K562 (cell line): ENCODE measurements around the gene CALML3. TPM values are rescaled to one million over a fixed set of nuclear protein-coding genes. Genes with fewer than 3 reads are reported as not detected.

ENCODE experiments used
- ATAC-seq: fragments of 200-7000 bp; cut with Tn5 transposase; 3 replicates; pipeline ENCODE4 v1.9.1; 2020; ENCODE audit warnings: moderate library complexity
- BruUV-seq: library from RNA; stranded (reverse); fragments of 400-500 nt; replicated peaks from 2 replicates; lab custom pipeline; 2021; lab: Mats Ljungman, UMichigan
- CTCF ChIA-PET: fragments of 300-600 bp; formaldehyde crosslinking; extraction: SDS; loops from one replicate; lab custom pipeline; 2021; ENCODE audit warnings: low intra/inter-chr PET ratio; lab: Yijun Ruan, JAX
- POLR2A ChIA-PET: fragments of 300-600, 350-650 bp; sonication (Branson Sonifier 250); formaldehyde crosslinking; extraction: SDS; loops from one replicate; lab custom pipeline; 2021; ENCODE audit warnings: antibody characterized with exemption, inconsistent platforms; lab: Yijun Ruan, JAX
- DNase-seq, 4 experiments: peaks; one replicate each; pipeline versions ENCODE4 v3.0.0 to v3.0.0-alpha.2; 2011 to 2018; ENCODE audit warnings: low spot score in 3 of 4, mixed read lengths in 3 of 4; ENCODE audit errors: extremely low read depth in 1 of 4
- FAIRE-seq: peaks from 2 replicates; lab custom pipeline; 2011; peaks lifted over from hg19 to GRCh38; lab: Jason Lieb, UNC
- H2AFZ ChIP-seq: 2 replicates; pipeline ENCODE4 v1.6.0; 2011; ENCODE audit warnings: low read depth, low read length, control low read depth, inconsistent platforms
- H3K27ac ChIP-seq: fragments of 200-600 bp; 3 replicates; pipeline ENCODE4 v1.8.0; 2011; ENCODE audit warnings: low read depth, mild to moderate bottlenecking, control low read depth, inconsistent platforms, low read length, moderate library complexity, mixed read lengths; ENCODE audit errors: extremely low read depth
- H3K27me3 ChIP-seq, 2 experiments: fragments of 300-600 bp in 1 of 2; 2 replicates in 1 of 2; 3 replicates in 1 of 2; pipeline versions ENCODE4 v1.6.0 to v1.8.0; 2011; ENCODE audit warnings: inconsistent platforms in 2 of 2, low read length in 2 of 2, mild to moderate bottlenecking in 1 of 2, mixed read lengths in 1 of 2, moderate library complexity in 1 of 2; ENCODE audit not compliant: control insufficient read depth in 2 of 2, insufficient read depth in 2 of 2
- H3K36me3 ChIP-seq: fragments of 300-600 bp; 3 replicates; pipeline ENCODE4 v1.8.0; 2011; ENCODE audit warnings: mild to moderate bottlenecking, low read length, inconsistent platforms; ENCODE audit not compliant: control insufficient read depth, insufficient read depth
- H3K4me1 ChIP-seq, 2 experiments: fragments of 200-600 bp in 1 of 2; replicated peaks in 1 of 2; 2 replicates in 1 of 2; 3 replicates in 1 of 2; pipeline versions ENCODE4 v1.5.1 to v1.8.0; 2011; ENCODE audit warnings: inconsistent platforms in 2 of 2, low read length in 2 of 2, mild to moderate bottlenecking in 1 of 2, mixed read lengths in 1 of 2, moderate library complexity in 1 of 2; ENCODE audit not compliant: control insufficient read depth in 2 of 2, insufficient read depth in 2 of 2
- H3K4me2 ChIP-seq: 2 replicates; pipeline ENCODE4 v1.6.1; 2011; ENCODE audit warnings: low read length, control low read depth, inconsistent platforms, mixed read lengths; ENCODE audit not compliant: insufficient read depth
- H3K4me3 ChIP-seq: fragments of 200-600 bp; sonication (generic), shearing (Covaris generic); 2 replicates; pipeline ENCODE4 v1.5.1; 2016; ENCODE audit warnings: control low read depth, inconsistent platforms
- H3K79me2 ChIP-seq: fragments of 200-600 bp; 3 replicates; pipeline ENCODE4 v1.8.0; 2011; ENCODE audit warnings: low read length, inconsistent platforms; ENCODE audit not compliant: control insufficient read depth, insufficient read depth
- H3K9ac ChIP-seq, 2 experiments: 2 replicates each; pipeline versions ENCODE4 v1.6.0 to v1.6.1; 2011; ENCODE audit warnings: low read depth in 2 of 2, low read length in 2 of 2, control low read depth in 1 of 2, inconsistent platforms in 1 of 2, mild to moderate bottlenecking in 1 of 2, mixed read lengths in 1 of 2; ENCODE audit not compliant: insufficient read depth in 1 of 2
- H3K9me1 ChIP-seq: one replicate; pipeline ENCODE4 v1.6.0; 2011; ENCODE audit warnings: inconsistent platforms, mild to moderate bottlenecking, low read length, moderate library complexity; ENCODE audit not compliant: control insufficient read depth, insufficient read depth
- H3K9me3 ChIP-seq: replicated peaks from 2 replicates; pipeline ENCODE4 v1.5.1; 2011; ENCODE audit warnings: low read depth, low read length, inconsistent platforms; ENCODE audit not compliant: control insufficient read depth, insufficient read depth
- H4K20me1 ChIP-seq: replicated peaks from 2 replicates; pipeline ENCODE4 v1.6.1; 2011; ENCODE audit warnings: low read length, inconsistent platforms, mixed read lengths; ENCODE audit not compliant: control insufficient read depth, insufficient read depth
- CXXC5 ChIP-seq: fragments of 250-450 bp; sonication (Bioruptor Pico); IDR thresholded peaks from 2 replicates; pipeline ENCODE4 v1.8.0; 2022; ENCODE audit warnings: inconsistent platforms, mild to moderate bottlenecking, moderate library complexity
- DPF2 ChIP-seq: fragments of 450-650 bp; IDR thresholded peaks from 2 replicates; pipeline ENCODE4 v1.6.1; 2016
- EGR1 ChIP-seq: fragments of 450-650 bp; conservative IDR thresholded peaks from 2 replicates; pipeline ENCODE4 v1.6.1; 2017; ENCODE audit warnings: mild to moderate bottlenecking
- FOSL1 ChIP-seq: fragments of 200-800 bp; sonication (Bioruptor generic); conservative IDR thresholded peaks from 2 replicates; pipeline ENCODE4 v1.6.1; 2016; ENCODE audit warnings: missing genetic modification characterization, missing compliant biosample characterization
- FOXK2 ChIP-seq, 2 experiments: fragments of 450-650 bp; IDR thresholded peaks in 1 of 2; conservative IDR thresholded peaks in 1 of 2; 2 replicates each; pipeline ENCODE4 v1.6.1; 2016; ENCODE audit warnings: low read depth in 2 of 2, mild to moderate bottlenecking in 1 of 2
- HDAC8 ChIP-seq: fragments of 450-650 bp; IDR thresholded peaks from 2 replicates; pipeline ENCODE4 v1.6.1; 2016; ENCODE audit warnings: mild to moderate bottlenecking, missing genetic modification characterization, moderate library complexity, missing compliant biosample characterization
- NRF1 ChIP-seq, 2 experiments: fragments of 450-650 bp; IDR thresholded peaks in 1 of 2; conservative IDR thresholded peaks in 1 of 2; 2 replicates each; pipeline ENCODE4 v1.6.1; 2014; ENCODE audit warnings: mild to moderate bottlenecking in 2 of 2
- YY1 ChIP-seq, 3 experiments: IDR thresholded peaks; 2 replicates each; pipeline ENCODE4 v1.6.1; 2011; ENCODE audit warnings: low read length in 2 of 3, mild to moderate bottlenecking in 2 of 3, moderate library complexity in 2 of 3, borderline replicate concordance in 1 of 3, control low read depth in 1 of 3, low read depth in 1 of 3; ENCODE audit not compliant: insufficient read depth in 3 of 3, insufficient replicate concordance in 2 of 3, control insufficient read depth in 1 of 3, insufficient read length in 1 of 3; ENCODE audit errors: extremely low read depth in 1 of 3
- ZBTB17 ChIP-seq: fragments of 450-650 bp; formaldehyde crosslinking; IDR thresholded peaks from 2 replicates; pipeline ENCODE4 v1.4.0; 2020; ENCODE audit warnings: mild to moderate bottlenecking
- WGBS: fragments of 100-300 bp; shearing (Covaris generic); methylation state at CpG from one replicate; pipeline ENCODE4 v1.1.6; 2016; ENCODE audit warnings: low coverage, mixed read lengths; ENCODE audit not compliant: insufficient coverage; ENCODE audit errors: missing lambda C conversion rate; 5-methylcytosine and 5-hydroxymethylcytosine counted together
- in situ Hi-C: fragments of 300-500 bp; cut with MboI; formaldehyde crosslinking; loops from 4 replicates; pipeline ENCODE4 v1.15.0; 2018; ENCODE audit warnings: inconsistent platforms, mixed read lengths
- intact Hi-C: fragments of 100-400 bp; cut with micrococcal nuclease; formaldehyde crosslinking; loops from 2 replicates; pipeline ENCODE4 v1.14.2; 2022
- polyA plus RNA-seq, 8 experiments: library from polyadenylated mRNA; depleted of rRNA in 4 of 8; stranded (reverse) in 5 of 8; unstranded in 3 of 8; fragments of >200 nt; fragmentation: Nextera tagmentation in 2 of 8; fragmentation: Illumina TruSeq in 1 of 8; extraction: Ambion mirVana in 2 of 8; extraction: Trizol in 1 of 8; gene quantifications; 2 replicates each; pipeline versions ENCODE4 v1.2.1 to v1.2.3, GENCODE V29; 2011 to 2014; ENCODE audit warnings: inconsistent platforms in 1 of 8, missing spikeins in 1 of 8
- total RNA-seq, 7 experiments: library from RNA; depleted of rRNA in 6 of 7; stranded (reverse); fragments of >200 nt in 6 of 7; fragmentation: Illumina TruSeq in 2 of 7; extraction: Trizol in 2 of 7; gene quantifications; 2 replicates each; pipeline versions ENCODE4 v1.2.1 to v1.2.3, GENCODE V29; 2011 to 2021; ENCODE audit warnings: low replicate concordance in 1 of 7
- TF ChIP-seq, protein P1 (sequence below), 2 experiments: fragments of 200-800 bp in 1 of 2; sonication (Bioruptor generic) in 1 of 2; sonication (generic) in 1 of 2; formaldehyde crosslinking in 1 of 2; IDR thresholded peaks in 1 of 2; conservative IDR thresholded peaks in 1 of 2; 2 replicates each; pipeline versions ENCODE4 v1.5.0 to v1.6.1; 2016 to 2020; ENCODE audit warnings: missing compliant biosample characterization in 1 of 2, missing genetic modification characterization in 1 of 2, missing genetic modification reagents in 1 of 2
- TF ChIP-seq, protein P2 (sequence below): sonication (generic); formaldehyde crosslinking; IDR thresholded peaks from 2 replicates; pipeline ENCODE4 v1.8.1; 2023; ENCODE audit warnings: mild to moderate bottlenecking, missing genetic modification reagents
- TF ChIP-seq, protein P3 (sequence below), 2 experiments: fragments of 450-650 bp in 1 of 2; sonication (generic) in 1 of 2; formaldehyde crosslinking in 1 of 2; IDR thresholded peaks in 1 of 2; conservative IDR thresholded peaks in 1 of 2; 2 replicates each; pipeline versions ENCODE4 v1.6.1 to v1.8.1; 2016 to 2023; ENCODE audit warnings: mild to moderate bottlenecking in 2 of 2, moderate library complexity in 2 of 2, inconsistent platforms in 1 of 2, missing genetic modification reagents in 1 of 2
- TF ChIP-seq, protein P4 (sequence below): conservative IDR thresholded peaks from 2 replicates; pipeline ENCODE4 v1.6.1; 2011; ENCODE audit warnings: low read depth, mild to moderate bottlenecking, low read length; ENCODE audit not compliant: control insufficient read depth

The CALML3 gene
- total and polyA plus RNA-seq, 9 of the 15 experiments (the other 6 are each of a cell fraction or from before 2014, with no cell fraction given) = not detected

DNA sequence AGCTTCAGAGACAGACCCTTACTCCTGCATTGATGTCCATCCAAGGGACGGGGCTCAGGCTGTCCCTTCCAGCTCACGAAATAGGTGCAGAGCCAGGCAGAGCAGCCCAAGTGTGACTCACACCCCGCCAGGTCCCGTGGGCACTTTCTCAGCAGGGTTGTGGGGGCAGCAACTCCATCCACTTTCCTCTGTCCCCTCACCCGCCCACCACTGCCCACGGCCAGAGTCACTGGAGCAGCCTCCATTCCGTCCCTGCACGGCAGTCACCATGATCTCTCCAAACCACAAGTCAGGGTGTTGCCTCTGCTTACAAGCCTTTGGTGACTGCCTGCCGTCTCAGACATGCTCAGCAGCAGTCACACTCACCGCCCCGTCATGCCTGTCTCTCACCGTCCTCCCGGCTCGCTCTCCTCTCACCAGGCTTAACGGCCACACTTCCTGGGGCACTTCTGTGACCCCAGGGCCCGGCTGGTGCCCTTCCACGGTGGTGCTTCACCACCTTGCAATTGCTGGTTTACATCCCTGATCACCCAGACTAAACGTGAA, 39.3 kb downstream of the CALML3 start:
- FAIRE-seq (no peak), DNase-seq (peak in 3 of 4 experiments; percentile 35 to 42 (median 42)), ATAC-seq (peak; percentile 64)
- H3K4me3 ChIP-seq = no peak overlapping the region
- H3K27me3 ChIP-seq = no peaks in the 10 kb centered on the region
- no peaks in the 10 kb centered on the region for H3K9me3 ChIP-seq
- intact Hi-C loops (no loop called here), in situ Hi-C loops (no loop called here)
- H3K36me3 ChIP-seq = no peaks in the 10 kb centered on the region
- ChIA-PET POLR2A (interaction anchor here (0.7 to 1.2 kb wide), 2 partner anchors 71 to 103 kb away, joined by 3 read pairs; no protein-coding TSS in a partner anchor), CTCF (no interaction called here)
- no TSS peak for BruUV-seq
- H3K4me1 ChIP-seq = peaks cover 32 to 34% of the 10 kb centered on the region in 2 experiments
- H4K20me1 ChIP-seq = no peaks in the 10 kb centered on the region
- WGBS = 56% methylated on average over 15 of the region's 18 CpGs
- peak overlapping the region in 1 of 2 experiments; percentile 81; a peak in 2 of 4 replicates for H3K9ac ChIP-seq
- peak overlapping the region; percentile 39; the same call in 1 of the 2 replicates for H3K4me2 ChIP-seq
- no peaks in the 10 kb centered on the region for H3K79me2 ChIP-seq
- no peak overlapping the region for H3K27ac ChIP-seq
- H3K9me1 ChIP-seq = no peaks in the 10 kb centered on the region
- H2AFZ ChIP-seq = peak overlapping the region; percentile 75
- TF ChIP-seq NRF1 (conservative IDR thresholded peaks at IDR 0.05 in 1 of 2, IDR thresholded peaks at IDR 0.05 in 1 of 2) (peak; percentile 66 to 71), ZBTB17 (CRISPR knock-in tag) (0 out of 2 replicates have a peak, but pooled peaks have one; percentile 42), EGR1 (peak; percentile 88), YY1 (IDR thresholded peaks at IDR 0.05; ENCODE audit: borderline replicate concordance in 1 of 3, control insufficient read depth in 1 of 3, extremely low read depth in 1 of 3, insufficient read depth in 3 of 3, insufficient read length in 1 of 3, insufficient replicate concordance in 2 of 3, low read depth in 1 of 3, low read length in 2 of 3) (peak in 1 of 3 experiments; percentile 21), CXXC5 (0 out of 2 replicates have a peak, but pooled peaks have one; percentile 8), DPF2 (0 out of 2 replicates have a peak, but pooled peaks have one; percentile 6), FOSL1 (tag) (no peak; the same call in 1 of the 2 replicates), HDAC8 (no peak), FOXK2 (conservative IDR thresholded peaks at IDR 0.05 in 1 of 2, IDR thresholded peaks at IDR 0.05 in 1 of 2; ENCODE audit: low read depth in 2 of 2) (0 out of 4 replicates have a peak, but pooled peaks of 1 of the 2 experiments have one; percentile 13)
- TF ChIP-seq, protein P1, sequence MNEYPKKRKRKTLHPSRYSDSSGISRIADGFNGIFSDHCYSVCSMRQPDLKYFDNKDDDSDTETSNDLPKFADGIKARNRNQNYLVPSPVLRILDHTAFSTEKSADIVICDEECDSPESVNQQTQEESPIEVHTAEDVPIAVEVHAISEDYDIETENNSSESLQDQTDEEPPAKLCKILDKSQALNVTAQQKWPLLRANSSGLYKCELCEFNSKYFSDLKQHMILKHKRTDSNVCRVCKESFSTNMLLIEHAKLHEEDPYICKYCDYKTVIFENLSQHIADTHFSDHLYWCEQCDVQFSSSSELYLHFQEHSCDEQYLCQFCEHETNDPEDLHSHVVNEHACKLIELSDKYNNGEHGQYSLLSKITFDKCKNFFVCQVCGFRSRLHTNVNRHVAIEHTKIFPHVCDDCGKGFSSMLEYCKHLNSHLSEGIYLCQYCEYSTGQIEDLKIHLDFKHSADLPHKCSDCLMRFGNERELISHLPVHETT (CRISPR knock-in tag; conservative IDR thresholded peaks at IDR 0.05 in 1 of 2, IDR thresholded peaks at IDR 0.05 in 1 of 2) = 0 out of 4 replicates have a peak, but pooled peaks of 1 of the 2 experiments have one; percentile 18
- TF ChIP-seq, protein P2, sequence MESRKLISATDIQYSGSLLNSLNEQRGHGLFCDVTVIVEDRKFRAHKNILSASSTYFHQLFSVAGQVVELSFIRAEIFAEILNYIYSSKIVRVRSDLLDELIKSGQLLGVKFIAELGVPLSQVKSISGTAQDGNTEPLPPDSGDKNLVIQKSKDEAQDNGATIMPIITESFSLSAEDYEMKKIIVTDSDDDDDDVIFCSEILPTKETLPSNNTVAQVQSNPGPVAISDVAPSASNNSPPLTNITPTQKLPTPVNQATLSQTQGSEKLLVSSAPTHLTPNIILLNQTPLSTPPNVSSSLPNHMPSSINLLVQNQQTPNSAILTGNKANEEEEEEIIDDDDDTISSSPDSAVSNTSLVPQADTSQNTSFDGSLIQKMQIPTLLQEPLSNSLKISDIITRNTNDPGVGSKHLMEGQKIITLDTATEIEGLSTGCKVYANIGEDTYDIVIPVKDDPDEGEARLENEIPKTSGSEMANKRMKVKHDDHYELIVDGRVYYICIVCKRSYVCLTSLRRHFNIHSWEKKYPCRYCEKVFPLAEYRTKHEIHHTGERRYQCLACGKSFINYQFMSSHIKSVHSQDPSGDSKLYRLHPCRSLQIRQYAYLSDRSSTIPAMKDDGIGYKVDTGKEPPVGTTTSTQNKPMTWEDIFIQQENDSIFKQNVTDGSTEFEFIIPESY (CRISPR knock-in tag) = peak; percentile 88
- TF ChIP-seq, protein P3, sequence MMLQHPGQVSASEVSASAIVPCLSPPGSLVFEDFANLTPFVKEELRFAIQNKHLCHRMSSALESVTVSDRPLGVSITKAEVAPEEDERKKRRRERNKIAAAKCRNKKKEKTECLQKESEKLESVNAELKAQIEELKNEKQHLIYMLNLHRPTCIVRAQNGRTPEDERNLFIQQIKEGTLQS (IDR thresholded peaks at IDR 0.05) = peak; percentile 21
- TF ChIP-seq, protein P3 (CRISPR knock-in tag; conservative IDR thresholded peaks at IDR 0.05) = no peak
- TF ChIP-seq, protein P4, sequence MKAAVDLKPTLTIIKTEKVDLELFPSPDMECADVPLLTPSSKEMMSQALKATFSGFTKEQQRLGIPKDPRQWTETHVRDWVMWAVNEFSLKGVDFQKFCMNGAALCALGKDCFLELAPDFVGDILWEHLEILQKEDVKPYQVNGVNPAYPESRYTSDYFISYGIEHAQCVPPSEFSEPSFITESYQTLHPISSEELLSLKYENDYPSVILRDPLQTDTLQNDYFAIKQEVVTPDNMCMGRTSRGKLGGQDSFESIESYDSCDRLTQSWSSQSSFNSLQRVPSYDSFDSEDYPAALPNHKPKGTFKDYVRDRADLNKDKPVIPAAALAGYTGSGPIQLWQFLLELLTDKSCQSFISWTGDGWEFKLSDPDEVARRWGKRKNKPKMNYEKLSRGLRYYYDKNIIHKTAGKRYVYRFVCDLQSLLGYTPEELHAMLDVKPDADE = no peak
